ENCODE results near the gene RAVER1.
A peak's percentile ranks its signal among the peaks of the same experiment; 100 is the strongest.
"Not testable (repeated sequence)": the region's sequence is repeated elsewhere in the genome, so short reads cannot be mapped to it uniquely, and the experiment has no call there.

Gene RAVER1

DNA sequence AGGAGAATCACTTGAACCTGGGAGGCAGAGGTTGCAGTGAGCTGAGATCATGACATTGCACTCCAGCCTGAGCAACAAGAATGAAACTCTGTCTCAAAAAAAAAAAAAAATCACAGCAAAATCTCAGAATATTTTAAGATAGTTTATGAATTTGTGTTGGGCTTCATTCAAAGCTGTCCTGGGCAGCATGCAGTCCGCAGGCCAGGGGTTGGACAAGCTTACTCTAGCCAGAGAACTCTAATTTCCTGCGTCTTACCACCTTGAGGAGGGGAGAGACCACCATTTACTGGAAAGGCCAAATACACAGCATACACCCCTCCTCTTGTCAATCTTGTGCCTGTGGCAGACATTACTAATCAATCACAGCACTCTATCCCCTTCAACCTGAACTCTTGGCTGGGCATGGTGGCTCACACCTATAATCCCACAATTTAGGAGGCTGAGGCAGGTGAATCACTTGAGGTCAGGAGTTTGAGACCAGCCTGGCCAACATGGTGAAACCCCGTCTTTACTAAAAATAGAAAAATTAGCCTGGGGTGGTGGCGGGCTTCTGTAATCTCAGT, 33.7 kb upstream of the RAVER1 start:
- H3K4me3 ChIP-seq (ENCODE audit: insufficient read depth, low read depth, low read length, poor library complexity, severe bottlenecking); H3K27me3 ChIP-seq (replicated peaks; ENCODE audit: control insufficient read depth, insufficient read depth, low read length, poor library complexity, severe bottlenecking); H3K27ac ChIP-seq (ENCODE audit: insufficient read depth, low read length, poor library complexity, severe bottlenecking); H3K4me1 ChIP-seq (ENCODE audit: control insufficient read depth, insufficient read depth, low read length, poor library complexity, severe bottlenecking); H3K9me3 ChIP-seq (ENCODE audit: control insufficient read depth, low read length); DNase-seq: not testable (repeated sequence)
- H3K36me3 ChIP-seq (ENCODE audit: control insufficient read depth, insufficient read depth, low read length): peaks cover 44% of the 10 kb centered on the region

- Histone ChIP-seq H3K4me1 (ENCODE audit: control insufficient read depth, insufficient read depth, low read length, poor library complexity, severe bottlenecking) (no peaks in the 10 kb centered on the region), H3K36me3 (ENCODE audit: control insufficient read depth, insufficient read depth, low read length) (peaks cover 57% of the 10 kb centered on the region), H3K27ac (ENCODE audit: insufficient read depth, low read length, poor library complexity, severe bottlenecking) (no peak overlapping the region), H3K27me3 (replicated peaks; ENCODE audit: control insufficient read depth, insufficient read depth, low read length, poor library complexity, severe bottlenecking) (no peaks in the 10 kb centered on the region), H3K9me3 (ENCODE audit: control insufficient read depth, low read length) (no peaks in the 10 kb centered on the region), H3K4me3 (ENCODE audit: insufficient read depth, low read depth, low read length, poor library complexity, severe bottlenecking) (no peak overlapping the region)
- DNase-seq: no peak
Observed at GRCh38 chr19:10365518-10365917, 32.2 kb upstream of the RAVER1 start.

DNA sequence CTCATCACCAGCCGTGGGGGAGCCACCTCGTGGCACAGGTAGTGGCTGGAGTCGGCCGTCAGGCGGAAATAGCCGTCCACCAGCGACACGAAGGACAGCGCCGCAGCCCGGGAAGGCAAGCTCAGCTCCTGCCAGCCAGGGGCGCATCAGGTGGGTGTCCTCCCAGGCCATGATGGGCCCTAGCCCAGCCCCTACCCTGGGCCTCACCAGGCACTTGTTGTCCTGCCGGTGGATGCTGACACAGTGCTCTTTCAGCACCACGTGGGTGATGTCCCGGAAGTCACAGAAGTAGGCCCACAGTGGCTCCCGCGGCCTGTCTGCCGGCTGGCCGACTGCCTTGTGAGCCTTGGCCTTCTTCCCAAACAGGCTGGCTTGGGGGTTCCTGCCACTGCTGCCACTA, 31.3 kb upstream of the RAVER1 start:
- Histone ChIP-seq H3K27me3 (replicated peaks; ENCODE audit: control insufficient read depth, insufficient read depth, low read length, poor library complexity, severe bottlenecking) (no peaks in the 10 kb centered on the region), H3K4me1 (ENCODE audit: control insufficient read depth, insufficient read depth, low read length, poor library complexity, severe bottlenecking) (no peaks in the 10 kb centered on the region), H3K27ac (ENCODE audit: insufficient read depth, low read length, poor library complexity, severe bottlenecking) (no peak overlapping the region), H3K4me3 (ENCODE audit: insufficient read depth, low read depth, low read length, poor library complexity, severe bottlenecking) (no peak overlapping the region), H3K9me3 (ENCODE audit: control insufficient read depth, low read length) (no peaks in the 10 kb centered on the region), H3K36me3 (ENCODE audit: control insufficient read depth, insufficient read depth, low read length) (peaks cover 61% of the 10 kb centered on the region)
- no peak for DNase-seq

- H3K36me3 ChIP-seq (ENCODE audit: control insufficient read depth, insufficient read depth, low read length): peaks cover 61% of the 10 kb centered on the region
- no peak overlapping the region for H3K27ac ChIP-seq (ENCODE audit: insufficient read depth, low read length, poor library complexity, severe bottlenecking)
- no peaks in the 10 kb centered on the region for H3K9me3 ChIP-seq (ENCODE audit: control insufficient read depth, low read length)
- no peaks in the 10 kb centered on the region for H3K27me3 ChIP-seq (replicated peaks; ENCODE audit: control insufficient read depth, insufficient read depth, low read length, poor library complexity, severe bottlenecking)
- DNase-seq: no peak
- no peak overlapping the region for H3K4me3 ChIP-seq (ENCODE audit: insufficient read depth, low read depth, low read length, poor library complexity, severe bottlenecking)
- H3K4me1 ChIP-seq (ENCODE audit: control insufficient read depth, insufficient read depth, low read length, poor library complexity, severe bottlenecking): no peaks in the 10 kb centered on the region
Observed at GRCh38 chr19:10363789-10364281, 30.5 kb upstream of the RAVER1 start.

DNA sequence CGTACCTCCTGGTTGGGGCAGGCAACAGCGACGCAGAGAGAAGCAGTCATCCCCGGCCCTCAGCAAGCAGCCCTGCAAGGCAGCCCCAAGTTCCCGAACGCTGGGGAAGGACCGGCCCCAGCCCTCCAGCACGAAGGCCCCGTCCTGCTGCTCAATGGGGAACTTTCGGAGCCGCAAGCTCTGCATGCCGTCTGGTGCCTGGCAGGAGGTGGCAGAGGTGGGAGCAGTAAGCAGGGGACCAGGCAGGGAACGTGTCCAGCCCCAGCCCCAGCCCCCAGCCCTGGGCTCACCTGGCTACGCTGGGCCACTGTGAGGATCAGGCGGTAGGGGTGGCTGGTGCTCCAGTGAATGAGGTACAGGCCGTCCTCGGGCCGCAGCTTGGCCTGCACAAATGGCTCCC, 28.9 kb upstream of the RAVER1 start:
- Histone ChIP-seq H3K4me3 (ENCODE audit: insufficient read depth, low read depth, low read length, poor library complexity, severe bottlenecking) (no peak overlapping the region), H3K27ac (ENCODE audit: insufficient read depth, low read length, poor library complexity, severe bottlenecking) (no peak overlapping the region), H3K4me1 (ENCODE audit: control insufficient read depth, insufficient read depth, low read length, poor library complexity, severe bottlenecking) (no peaks in the 10 kb centered on the region), H3K36me3 (ENCODE audit: control insufficient read depth, insufficient read depth, low read length) (peaks cover 65% of the 10 kb centered on the region), H3K27me3 (replicated peaks; ENCODE audit: control insufficient read depth, insufficient read depth, low read length, poor library complexity, severe bottlenecking) (no peaks in the 10 kb centered on the region), H3K9me3 (ENCODE audit: control insufficient read depth, low read length) (no peaks in the 10 kb centered on the region)
- DNase-seq: no peak

DNA sequence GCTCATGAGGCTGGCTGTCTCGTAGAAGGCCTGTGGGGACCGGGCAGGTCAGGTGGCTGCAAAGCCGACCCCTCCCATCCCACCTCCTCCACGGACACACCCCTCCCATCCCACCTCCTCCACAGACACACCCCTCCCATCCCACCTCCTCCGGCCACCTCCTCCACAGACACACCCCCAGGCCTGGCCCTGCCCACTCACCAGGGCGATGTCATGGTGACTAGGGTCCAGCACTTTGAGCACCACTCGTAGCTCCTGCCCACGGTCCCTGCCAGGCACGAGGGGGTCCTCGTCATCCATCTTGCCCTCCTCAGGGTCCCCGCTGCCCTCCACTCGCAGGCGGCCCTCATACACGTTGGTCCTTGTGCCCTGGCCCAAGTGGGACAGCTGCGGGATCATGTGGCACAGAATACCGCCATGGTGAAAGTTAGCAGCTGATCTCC, 28.3 kb upstream of the RAVER1 start:
- Histone ChIP-seq H3K4me1 (ENCODE audit: control insufficient read depth, insufficient read depth, low read length, poor library complexity, severe bottlenecking) (no peaks in the 10 kb centered on the region), H3K9me3 (ENCODE audit: control insufficient read depth, low read length) (no peaks in the 10 kb centered on the region), H3K27ac (ENCODE audit: insufficient read depth, low read length, poor library complexity, severe bottlenecking) (no peak overlapping the region), H3K27me3 (replicated peaks; ENCODE audit: control insufficient read depth, insufficient read depth, low read length, poor library complexity, severe bottlenecking) (no peaks in the 10 kb centered on the region), H3K4me3 (ENCODE audit: insufficient read depth, low read depth, low read length, poor library complexity, severe bottlenecking) (no peak overlapping the region), H3K36me3 (ENCODE audit: control insufficient read depth, insufficient read depth, low read length) (peaks cover 69% of the 10 kb centered on the region)
- no peak for DNase-seq

GRCh38 chr19:10356431-10356830, 23.1 kb upstream of the RAVER1 start:
- no peaks in the 10 kb centered on the region for H3K27me3 ChIP-seq (replicated peaks; ENCODE audit: control insufficient read depth, insufficient read depth, low read length, poor library complexity, severe bottlenecking)
- no peaks in the 10 kb centered on the region for H3K4me1 ChIP-seq (ENCODE audit: control insufficient read depth, insufficient read depth, low read length, poor library complexity, severe bottlenecking)
- H3K36me3 ChIP-seq (ENCODE audit: control insufficient read depth, insufficient read depth, low read length): peaks cover 71% of the 10 kb centered on the region
- H3K27ac ChIP-seq (ENCODE audit: insufficient read depth, low read length, poor library complexity, severe bottlenecking): no peak overlapping the region
- H3K9me3 ChIP-seq (ENCODE audit: control insufficient read depth, low read length): no peaks in the 10 kb centered on the region
- H3K4me3 ChIP-seq (ENCODE audit: insufficient read depth, low read depth, low read length, poor library complexity, severe bottlenecking): no peak overlapping the region
- DNase-seq: no peak

DNA sequence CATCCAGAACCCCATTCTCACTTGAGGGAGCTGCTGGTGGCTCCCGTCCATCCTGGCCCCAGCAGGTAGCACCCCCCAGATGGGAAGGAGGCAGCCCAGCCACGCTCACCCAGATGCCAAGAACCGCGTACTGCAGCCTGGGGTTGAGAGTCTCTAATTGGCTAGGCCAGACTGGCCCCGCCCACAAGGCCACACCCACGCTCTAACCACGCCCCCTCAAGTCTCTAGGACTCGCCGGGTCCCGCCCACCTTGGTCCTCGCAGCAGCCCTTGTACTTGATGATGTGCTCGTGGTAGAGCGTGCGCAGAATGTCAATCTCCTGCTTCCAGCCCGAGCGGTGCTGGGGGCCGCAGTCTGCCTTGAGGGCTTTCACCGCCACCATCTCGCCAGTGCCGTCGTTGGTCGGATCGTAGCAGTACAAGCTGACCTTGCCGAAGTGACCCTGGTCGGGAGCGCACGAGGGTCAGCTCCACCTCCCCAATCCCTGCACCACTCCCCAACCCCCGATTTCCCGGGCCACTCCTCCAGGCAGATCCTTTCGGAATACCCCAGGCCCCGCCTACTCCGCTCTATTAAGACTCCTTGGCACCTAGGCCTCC, 20.6 kb upstream of the RAVER1 start:
- Histone ChIP-seq H3K4me3 (ENCODE audit: insufficient read depth, low read depth, low read length, poor library complexity, severe bottlenecking) (no peak overlapping the region), H3K27ac (ENCODE audit: insufficient read depth, low read length, poor library complexity, severe bottlenecking) (no peak overlapping the region), H3K9me3 (ENCODE audit: control insufficient read depth, low read length) (no peaks in the 10 kb centered on the region), H3K36me3 (ENCODE audit: control insufficient read depth, insufficient read depth, low read length) (peaks cover 59% of the 10 kb centered on the region), H3K27me3 (replicated peaks; ENCODE audit: control insufficient read depth, insufficient read depth, low read length, poor library complexity, severe bottlenecking) (no peaks in the 10 kb centered on the region), H3K4me1 (ENCODE audit: control insufficient read depth, insufficient read depth, low read length, poor library complexity, severe bottlenecking) (no peaks in the 10 kb centered on the region)
- peak in 1 of 3 donors; percentile 23 for DNase-seq

DNA sequence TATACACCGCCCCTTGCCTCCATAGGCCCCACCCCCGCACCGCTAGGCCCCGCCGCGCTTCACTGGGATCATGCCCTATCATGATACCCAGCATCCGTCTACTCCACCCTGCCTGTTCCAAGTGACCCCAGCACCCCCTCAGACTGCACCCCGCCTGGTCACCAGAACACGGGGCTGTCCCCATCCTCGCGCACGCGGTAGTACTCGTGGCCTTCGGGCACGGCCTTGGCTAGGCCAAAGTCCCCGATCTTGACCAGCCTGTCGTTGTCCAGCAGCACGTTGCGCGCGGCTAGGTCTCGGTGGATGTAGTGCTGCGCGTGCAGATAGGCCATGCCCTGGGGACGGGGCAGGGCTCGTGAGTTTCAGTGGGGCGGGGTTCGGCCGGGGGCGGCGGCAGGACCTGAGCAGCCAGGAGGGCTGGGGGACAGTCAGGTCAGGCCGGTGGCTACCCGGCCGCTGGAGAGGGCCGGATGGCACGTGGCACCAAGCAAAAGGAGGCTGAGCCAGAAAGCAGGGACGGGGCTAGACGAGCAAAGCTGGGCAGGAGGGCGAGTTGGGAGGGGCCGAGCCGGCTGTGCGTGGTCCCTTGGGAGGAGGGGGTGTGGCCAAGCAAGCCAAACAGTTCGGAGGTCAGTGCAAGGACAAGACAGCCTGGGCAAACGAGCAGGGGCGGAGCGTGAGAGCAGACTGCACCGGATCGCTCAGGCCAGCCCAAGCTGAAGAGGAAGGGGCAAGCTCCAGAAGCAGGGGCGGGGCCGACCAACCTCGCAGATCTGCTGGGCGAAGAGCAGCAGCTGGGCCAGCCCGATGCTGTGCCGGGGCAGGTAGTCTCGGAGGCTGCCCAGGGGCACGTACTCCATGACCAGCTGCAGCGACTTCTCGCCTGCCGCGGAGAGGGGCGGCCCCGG, 19.7 kb upstream of the RAVER1 start:
- H3K27ac ChIP-seq (ENCODE audit: insufficient read depth, low read length, poor library complexity, severe bottlenecking): no peak overlapping the region
- H3K36me3 ChIP-seq (ENCODE audit: control insufficient read depth, insufficient read depth, low read length): peaks cover 53% of the 10 kb centered on the region
- H3K9me3 ChIP-seq (ENCODE audit: control insufficient read depth, low read length): no peaks in the 10 kb centered on the region
- DNase-seq: no peak
- no peak overlapping the region for H3K4me3 ChIP-seq (ENCODE audit: insufficient read depth, low read depth, low read length, poor library complexity, severe bottlenecking)
- no peaks in the 10 kb centered on the region for H3K27me3 ChIP-seq (replicated peaks; ENCODE audit: control insufficient read depth, insufficient read depth, low read length, poor library complexity, severe bottlenecking)
- no peaks in the 10 kb centered on the region for H3K4me1 ChIP-seq (ENCODE audit: control insufficient read depth, insufficient read depth, low read length, poor library complexity, severe bottlenecking)

GRCh38 chr19:10346509-10346908, 13.2 kb upstream of the RAVER1 start:
- H3K27ac ChIP-seq (ENCODE audit: insufficient read depth, low read length, poor library complexity, severe bottlenecking): no peak overlapping the region
- no peak for DNase-seq
- no peaks in the 10 kb centered on the region for H3K27me3 ChIP-seq (replicated peaks; ENCODE audit: control insufficient read depth, insufficient read depth, low read length, poor library complexity, severe bottlenecking)
- no peaks in the 10 kb centered on the region for H3K9me3 ChIP-seq (ENCODE audit: control insufficient read depth, low read length)
- no peak overlapping the region for H3K4me3 ChIP-seq (ENCODE audit: insufficient read depth, low read depth, low read length, poor library complexity, severe bottlenecking)
- peaks cover 6% of the 10 kb centered on the region for H3K36me3 ChIP-seq (ENCODE audit: control insufficient read depth, insufficient read depth, low read length)
- no peaks in the 10 kb centered on the region for H3K4me1 ChIP-seq (ENCODE audit: control insufficient read depth, insufficient read depth, low read length, poor library complexity, severe bottlenecking)

Measured in effector memory CD4-positive, alpha-beta T cell (primary cell).